ENCODE results near the gene IDH3A.
"Not testable (repeated sequence)": the region's sequence is repeated elsewhere in the genome, so short reads cannot be mapped to it uniquely, and the experiment has no call there.

The IDH3A gene

DNA sequence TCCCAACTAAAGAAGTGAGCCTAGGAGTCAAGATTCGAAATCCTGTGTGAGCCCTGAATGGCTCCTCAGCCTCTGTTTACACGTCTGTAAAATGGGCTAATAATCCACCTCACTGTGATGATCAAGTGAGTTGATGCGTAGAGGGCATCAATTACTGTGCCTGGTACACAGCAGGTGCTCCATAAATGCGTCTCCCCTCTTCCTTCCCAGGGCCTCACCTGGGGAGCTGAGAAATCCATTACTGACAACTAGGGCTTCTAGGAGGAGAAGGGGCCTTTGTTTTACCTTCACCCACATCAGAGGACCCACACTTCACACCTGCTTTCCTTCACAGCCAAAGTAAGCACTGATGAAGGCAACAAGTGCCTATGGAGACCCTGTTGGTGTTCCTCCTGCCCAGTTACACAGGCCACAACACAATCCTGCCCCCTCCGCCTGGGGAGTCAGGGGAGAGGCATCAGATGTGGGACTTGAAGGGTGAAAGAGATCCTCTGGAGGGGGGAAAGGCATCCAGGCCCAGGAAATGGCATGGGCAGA, 19.3 kb upstream of the IDH3A start:
- no peak for DNase-seq

DNA sequence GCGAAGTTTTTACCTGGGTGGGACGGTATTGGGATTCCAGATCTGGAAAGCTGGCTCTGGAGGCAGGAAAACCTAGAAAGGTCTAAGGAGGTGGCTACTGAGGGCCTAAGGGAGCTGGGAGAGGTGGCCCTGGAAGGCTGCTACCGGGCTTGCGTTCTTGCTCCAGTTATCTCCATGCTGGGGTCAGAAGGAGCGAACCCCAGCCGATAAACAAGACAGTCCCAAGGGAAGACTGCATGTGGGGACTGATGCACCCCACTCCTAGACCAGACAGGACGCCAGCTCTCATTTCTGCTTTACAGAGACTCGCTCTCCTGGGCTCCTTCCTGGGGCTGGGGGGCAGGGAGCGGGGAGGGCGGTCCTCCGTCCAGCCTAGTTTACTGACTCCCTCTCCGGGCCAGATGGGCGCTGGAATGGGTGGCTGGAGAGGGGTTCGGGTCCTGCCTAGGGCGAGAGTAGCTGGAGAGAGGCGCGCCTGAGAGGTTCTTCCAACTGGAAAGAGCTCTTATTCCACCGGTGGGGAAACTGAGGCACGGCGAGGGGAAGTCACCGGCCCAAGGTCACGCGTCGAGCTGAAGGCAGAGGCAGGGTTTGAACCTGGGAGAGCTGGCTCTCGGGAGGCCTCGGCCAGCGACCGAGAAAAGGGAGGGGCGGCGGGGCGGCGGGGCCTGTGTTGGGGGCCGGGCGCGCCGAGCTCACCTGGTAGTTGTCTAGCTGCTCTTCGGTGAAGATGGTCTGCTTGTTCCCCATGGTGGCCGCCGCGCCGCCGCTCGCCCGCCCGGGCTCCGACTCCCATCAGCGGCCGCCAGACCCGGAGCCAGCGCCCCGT, 18.5 kb upstream of the IDH3A start:
- DNase-seq: peak; percentile 15

DNA sequence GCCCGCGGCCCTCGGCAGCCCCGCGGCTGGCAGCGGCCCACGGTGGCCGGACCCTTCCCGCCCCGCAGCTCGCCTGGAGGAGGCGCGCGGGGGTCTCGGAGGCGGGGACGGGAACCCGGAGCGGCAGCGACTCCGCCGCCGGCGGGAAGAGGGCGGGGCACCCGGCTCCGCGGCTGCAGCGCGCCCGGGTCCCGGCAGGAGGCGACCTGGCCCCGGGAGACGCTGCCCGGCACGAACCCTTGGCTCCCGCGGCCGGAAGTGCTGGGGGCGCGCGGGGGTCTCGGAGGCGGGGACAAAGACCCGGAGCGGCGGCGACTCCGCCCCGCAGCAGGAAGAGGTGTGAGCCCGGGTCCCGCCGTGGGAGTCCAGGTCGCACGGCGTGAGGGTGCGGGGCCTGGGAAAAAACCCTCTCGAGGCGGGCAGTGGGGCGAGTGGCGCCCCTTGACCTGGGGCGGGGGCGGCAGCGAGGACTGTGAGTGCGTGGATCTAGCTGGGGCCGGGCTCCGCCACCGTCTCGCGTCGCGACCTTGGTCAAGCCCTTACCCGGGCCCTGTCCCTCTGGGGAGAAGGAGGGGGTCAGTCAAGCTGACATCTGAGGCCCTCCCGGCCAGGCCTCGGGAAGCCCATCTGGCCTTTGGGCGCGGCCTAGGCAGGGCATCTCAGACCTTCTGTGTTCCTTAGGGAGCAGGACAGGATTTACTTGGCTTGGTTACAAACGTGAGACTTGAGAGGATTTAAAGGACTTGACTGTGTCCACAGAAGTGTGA, 17.7 kb upstream of the IDH3A start, which contains the start of gene CIB2:
TSS of gene CIB2 (minus strand) at position 151 of the 767 bp plus-strand sequence. CDS start 230 bp downstream, outside the sequence.
- peak; percentile 62 for DNase-seq

DNA sequence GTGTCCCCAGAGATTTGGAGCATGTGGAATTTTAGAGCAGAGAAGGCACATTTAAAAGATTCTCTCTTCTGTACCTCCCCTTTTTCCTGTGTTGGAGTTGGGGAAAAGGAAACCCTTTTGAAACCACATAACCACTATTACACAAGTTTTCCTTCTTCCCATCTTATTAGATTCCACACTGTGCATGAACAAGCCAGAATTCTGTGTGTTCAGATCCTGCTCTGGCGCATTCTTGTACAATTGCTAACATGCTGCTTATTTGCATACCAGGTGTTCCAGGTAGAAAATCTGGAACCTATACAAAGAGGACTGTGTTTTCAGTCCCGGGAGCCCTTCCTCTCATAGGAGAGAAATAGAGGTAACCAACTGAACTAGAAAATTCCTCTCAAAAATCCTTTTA, 15.4 kb upstream of the IDH3A start:
- no peak for DNase-seq

DNA sequence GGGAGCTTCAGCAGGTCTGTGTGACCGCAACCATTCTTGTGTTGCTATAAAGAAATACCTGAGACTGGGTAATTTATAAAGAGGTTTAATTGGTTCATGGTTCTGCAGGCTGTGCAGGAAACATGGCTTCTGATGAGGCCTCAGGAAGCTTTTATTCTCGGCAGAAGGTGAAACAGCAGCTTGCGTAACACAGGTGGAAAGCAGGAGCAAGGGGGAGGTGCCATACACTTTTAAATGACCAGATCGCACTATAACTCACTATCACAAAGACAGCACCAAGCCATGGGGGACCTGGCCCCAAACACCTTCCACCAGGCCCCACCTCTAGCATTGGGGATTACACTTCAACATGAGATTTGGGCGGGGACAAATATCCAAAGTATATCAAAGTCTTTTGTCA, 9.6 kb upstream of the IDH3A start:
- no peak for DNase-seq

DNA sequence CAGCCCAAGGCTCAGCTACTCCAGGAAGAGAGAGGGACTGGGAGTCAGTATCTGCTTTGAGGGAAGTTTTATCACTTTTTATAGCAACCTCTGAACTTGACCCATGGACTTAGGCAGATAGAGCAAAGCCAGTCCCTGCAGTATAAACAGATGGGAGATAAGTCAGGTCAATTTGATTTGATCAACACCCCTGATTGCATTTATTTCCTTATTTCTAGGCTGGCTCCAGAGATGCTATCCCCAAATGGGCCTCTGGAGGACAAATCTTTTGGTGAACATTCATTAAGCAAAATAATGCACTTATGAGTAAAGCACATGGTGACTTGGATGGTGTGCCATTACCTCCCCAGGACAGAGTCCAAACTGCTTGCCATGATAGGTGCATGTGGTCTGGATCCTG, 8.9 kb upstream of the IDH3A start:
- no peak for DNase-seq

DNA sequence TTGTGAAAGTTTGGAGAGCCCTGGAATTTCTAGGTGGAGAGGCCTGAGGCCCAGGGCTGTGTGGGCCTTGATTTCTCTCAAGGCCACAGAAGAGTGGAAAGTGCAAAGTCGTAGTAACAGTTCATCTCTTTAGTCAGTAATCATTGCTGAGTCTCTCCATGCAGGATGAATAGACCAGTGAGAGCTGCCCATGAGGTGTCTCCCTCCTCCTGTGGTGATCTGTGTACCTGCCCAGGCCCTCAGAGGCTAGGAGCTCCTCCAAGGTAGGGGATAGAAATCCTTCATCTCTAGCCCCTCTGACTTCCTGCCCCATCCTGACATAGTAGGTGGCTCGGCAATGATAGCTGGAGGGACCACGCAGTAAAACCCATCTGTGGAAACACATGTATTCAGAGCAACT, 6.8 kb upstream of the IDH3A start:
- DNase-seq: no peak

DNA sequence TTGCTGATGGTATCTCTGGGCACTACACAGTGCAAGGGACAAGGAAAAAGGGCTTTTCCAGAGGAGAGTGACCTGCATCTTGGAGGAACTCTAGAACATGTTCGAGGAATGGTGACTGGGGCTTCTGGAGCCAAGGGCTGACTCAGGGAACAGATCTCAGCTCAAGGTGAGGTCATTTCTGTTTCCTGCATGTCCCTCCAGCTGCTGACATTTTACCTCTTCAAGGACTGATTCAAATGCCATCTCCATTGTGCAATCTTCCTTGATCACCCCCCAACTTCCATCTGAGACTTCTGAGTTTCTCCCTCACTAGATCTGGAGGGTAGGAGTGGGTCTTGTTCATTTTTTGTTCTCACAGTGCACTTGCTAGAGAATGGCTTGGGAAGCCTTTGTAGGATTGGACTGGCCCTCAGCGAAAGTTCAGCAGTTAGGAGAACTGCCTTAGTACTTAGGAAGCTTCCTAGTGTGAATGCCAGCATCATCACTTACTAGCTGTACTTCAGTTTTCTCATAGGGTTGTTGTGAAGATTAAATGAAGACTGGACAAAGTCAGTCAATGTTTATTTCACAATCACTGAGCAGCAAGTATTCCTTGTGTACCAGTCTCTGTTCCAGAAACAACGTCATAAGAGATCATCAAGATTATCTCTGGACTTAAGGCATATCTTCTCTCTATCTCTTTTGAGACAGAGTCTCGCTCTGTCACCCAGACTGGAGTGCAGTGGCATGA, 2.6 kb upstream of the IDH3A start:
- no peak for DNase-seq

DNA sequence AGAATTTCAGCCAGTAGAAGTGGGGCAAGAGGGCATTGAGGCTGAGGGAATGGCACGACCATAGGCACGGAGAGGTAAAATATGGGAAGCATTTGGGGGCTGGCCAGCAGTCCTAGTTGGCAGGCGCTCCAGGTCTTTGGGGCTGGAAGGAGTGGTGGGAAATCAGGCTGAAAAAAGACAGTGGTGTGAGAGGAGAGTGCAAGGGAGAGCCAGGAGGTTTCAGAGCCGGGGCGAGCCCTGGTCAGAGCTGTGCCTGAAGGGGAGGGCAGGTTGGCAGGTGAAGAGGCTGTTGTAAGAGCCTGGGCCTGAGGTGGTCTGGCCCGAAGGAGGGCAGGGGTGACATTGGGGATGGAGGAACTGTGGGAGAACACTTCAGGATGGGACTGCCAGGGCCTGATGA, 1.6 kb upstream of the IDH3A start:
- DNase-seq: no peak

DNA sequence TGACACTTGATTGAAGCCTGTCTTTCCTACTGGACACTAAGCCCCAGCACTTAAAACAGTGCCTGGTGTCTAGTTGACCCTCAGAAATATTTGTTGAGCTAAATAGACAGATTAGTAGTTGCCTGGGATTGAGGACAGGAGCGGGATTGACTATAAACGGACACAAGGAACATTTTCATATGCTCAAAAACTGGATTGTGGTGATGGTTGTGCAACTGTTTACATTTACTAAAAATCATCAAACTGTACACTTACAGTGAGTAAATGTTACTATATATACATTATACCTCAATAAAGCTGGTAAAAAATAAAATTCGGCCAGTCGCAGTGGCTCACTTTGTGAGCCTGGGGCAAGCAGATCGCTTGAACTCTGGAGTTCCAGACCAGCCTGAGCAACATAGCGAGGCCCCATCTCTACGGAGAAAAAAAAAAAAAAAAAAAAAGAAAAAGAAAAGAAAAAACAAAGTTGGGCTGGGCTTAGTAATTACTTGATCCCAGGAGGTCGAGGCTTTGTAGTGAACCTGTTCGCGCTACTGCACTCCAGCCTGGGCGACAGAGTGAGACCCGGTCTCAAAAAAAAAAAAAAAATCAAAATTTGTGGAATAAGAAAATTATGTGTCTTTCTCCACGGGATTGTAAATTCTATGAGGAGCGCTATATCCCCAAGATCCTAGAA, 632 bp upstream of the IDH3A start:
- no peak for DNase-seq

DNA sequence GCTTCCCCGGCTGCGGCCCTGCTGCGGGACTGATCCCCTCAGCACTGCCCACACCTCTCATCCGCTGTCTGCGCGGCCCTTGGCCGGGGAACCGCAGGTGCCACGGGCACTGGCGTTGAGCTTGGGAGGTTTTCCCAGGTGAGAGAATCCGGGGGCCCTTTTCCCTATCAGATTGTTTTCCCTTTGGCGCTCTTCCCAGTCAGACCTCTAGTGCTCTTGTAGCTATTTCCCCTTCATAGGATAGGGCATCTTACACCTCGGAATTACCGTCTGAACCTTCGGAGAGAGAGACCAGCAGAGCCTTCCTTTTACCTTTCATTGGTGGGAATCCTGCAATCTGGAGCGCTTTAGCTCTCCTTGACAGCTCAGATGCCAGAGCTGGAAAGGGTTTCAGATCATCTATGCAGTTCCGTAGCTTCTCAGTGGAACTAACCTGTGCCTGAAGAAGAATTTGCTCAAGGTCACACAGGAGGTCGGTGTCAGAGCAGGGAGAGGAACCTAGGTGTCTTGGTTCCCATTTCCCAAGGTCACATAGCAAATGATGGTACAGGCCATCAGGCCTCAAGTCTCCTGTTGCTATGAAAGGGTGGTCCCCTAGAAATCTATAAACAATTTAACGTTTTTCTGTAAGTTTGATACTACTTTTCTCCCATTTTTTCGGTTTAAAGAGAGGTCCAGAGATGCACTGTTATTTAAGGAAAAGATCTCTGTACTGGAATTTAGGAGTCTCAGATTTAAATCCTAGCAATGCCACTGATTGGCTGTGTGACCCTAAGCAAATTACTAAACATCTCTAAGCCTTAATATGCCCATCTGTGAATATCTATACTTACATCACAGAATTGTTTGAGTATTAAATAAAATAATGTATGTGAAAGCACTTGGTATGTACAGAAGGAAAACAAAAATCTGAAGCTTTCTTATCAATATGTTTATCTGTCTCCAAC, 916 bp downstream of the IDH3A start:
- DNase-seq: no peak

DNA sequence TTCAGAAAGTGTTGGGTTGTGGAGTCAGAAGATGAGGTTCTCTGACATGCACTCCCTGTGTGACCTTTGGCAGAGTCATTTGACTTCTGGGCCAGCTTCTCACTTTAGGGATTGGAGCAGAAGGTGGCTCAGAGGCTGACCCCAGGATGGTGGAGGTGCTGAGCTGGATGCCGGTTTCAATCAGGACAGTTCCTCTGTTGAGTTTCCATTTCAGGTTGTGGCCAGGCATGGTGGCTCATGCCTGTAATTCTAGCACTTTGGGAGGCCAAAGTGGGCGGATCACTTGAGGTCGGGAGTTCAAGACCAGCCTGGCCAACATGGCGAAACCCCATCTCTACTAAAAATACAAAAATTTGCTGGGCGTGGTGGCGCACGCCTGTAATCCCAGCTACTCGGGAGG, 1.9 kb downstream of the IDH3A start:
- not testable (repeated sequence) for DNase-seq

DNA sequence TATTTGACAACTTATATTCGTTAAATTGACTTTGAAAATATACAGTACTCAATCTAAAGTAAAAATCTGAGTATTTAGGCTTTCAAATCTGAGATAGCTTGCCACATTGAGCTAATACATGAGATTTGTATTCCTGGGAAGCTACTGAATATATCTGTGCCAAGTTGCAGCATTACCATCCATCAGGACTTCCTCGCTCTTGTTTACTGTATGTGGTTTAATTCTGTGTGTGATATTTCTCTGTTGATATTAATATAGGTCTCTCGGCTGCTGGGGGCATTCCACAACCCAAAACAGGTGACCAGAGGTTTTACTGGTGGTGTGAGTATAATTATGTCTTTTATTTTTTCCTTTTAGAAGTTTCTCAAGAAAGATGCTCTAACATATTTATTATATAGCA, 5.8 kb downstream of the IDH3A start:
- DNase-seq: no peak

DNA sequence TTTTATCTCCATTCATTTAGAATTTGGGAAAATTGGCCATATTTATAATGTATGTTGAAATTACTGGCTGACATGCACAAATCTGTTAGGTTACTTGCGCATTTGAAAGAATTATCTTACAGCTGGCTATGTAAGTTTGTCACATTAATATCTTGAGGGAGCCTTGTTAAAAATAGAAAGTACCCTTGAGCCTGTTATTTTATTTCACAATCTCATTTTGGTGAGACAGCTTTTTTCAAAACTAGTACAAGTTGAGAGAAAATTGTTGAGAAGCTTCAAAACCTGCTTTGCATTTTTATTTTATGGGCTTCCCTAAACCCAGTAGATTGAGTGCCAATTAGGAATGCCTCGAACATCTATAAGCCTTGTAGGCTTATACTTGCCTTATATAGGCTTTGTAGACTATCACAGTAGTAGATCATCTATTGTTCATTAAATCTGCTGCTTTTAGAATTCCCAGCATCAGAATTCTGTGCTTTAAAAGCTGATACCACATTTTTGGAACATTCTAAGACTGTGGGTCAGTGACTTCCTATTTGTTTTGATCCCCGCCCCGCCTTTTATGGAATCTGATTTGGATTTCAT, 6.3 kb downstream of the IDH3A start:
- no peak for DNase-seq

DNA sequence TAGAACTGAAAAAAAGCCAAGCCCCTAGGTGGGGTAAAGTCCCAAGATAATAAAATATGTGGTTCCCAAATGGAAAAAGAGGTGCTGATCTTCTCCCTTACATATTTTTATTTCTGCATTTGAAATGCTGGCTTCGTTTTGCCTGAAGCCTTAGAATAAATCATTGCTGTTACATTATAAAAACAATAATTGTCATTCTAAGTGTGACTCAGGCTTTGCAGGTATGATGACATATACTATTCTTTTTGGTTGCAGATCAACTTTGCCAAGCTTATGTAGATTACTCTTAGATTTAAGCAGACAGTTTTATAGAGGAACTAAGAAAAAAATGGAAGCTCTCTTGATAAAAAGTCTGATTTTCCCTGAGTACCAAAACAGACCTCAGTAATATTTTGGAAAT, 7.5 kb downstream of the IDH3A start:
- DNase-seq: no peak

DNA sequence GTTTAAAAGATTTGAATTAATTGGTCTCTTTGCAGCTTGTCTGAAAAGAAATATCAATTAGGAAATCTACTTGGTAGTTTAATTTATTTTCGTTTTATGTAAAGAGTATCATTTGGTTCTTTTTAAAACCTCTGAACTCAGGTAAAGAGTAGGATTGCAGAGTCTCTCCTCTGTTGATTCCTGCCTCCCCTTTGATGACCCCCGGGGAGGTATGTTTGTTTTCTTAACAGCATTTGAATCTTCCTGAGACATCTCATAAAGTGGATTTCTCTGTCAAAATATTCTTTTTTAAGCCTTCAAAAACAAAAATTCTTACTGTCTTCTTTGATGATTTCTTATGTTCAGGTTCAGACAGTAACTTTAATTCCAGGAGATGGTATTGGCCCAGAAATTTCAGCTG, 8.0 kb downstream of the IDH3A start:
- no peak for DNase-seq

DNA sequence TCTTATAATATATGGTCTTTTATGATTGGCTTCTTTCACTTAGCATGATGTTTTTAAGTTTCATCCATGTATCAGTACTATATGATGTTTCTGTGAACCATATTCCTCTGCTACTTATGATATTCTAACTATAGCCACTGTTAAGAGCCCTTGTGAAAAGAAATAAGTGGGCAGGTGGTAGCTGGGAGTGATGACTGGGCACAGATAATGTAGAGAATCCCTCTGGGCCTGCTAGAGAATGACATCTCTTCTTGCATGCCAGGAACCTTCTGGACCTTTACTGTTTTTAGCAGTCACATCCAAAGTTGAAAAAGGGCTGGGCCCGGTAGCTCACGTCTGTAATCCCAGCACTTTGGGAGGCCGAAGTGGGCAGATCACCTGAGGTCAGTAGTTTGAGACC, 10.2 kb downstream of the IDH3A start:
- no peak for DNase-seq

DNA sequence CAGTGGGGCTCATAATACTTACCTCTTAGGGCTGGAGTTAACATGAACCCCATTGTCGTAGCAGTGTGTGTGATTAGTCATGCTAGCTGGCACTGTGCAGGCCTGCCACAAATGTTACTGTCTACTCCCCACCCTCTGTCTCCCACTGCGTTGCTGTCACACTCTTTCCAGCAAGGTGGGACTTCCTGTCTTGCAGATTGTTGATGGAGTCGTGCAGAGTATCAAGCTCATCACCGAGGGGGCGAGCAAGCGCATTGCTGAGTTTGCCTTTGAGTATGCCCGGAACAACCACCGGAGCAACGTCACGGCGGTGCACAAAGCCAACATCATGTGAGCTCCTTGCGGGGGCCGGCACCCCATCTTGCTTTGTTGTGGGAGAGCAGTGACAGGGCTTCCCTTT, 12.9 kb downstream of the IDH3A start:
- no peak for DNase-seq

DNA sequence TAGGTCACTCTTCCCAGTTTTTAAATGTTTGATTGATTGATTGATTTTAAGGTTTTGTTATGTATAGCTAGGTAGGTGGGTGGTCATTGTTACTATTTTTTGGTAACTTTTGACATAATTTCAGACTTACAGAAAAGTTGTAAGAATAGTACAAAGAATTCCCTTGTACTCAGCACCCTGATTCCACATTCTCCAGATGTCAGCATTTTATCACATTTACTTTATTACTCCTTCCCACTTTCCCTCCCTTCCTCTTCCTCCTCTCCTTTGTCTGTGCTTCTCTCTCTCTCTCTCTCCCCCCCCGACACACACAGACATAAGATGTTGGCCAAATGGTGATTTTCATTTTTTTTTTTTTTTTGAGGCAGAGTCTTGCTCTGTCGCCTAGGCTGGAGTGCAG, 14.8 kb downstream of the IDH3A start:
- DNase-seq: no peak

DNA sequence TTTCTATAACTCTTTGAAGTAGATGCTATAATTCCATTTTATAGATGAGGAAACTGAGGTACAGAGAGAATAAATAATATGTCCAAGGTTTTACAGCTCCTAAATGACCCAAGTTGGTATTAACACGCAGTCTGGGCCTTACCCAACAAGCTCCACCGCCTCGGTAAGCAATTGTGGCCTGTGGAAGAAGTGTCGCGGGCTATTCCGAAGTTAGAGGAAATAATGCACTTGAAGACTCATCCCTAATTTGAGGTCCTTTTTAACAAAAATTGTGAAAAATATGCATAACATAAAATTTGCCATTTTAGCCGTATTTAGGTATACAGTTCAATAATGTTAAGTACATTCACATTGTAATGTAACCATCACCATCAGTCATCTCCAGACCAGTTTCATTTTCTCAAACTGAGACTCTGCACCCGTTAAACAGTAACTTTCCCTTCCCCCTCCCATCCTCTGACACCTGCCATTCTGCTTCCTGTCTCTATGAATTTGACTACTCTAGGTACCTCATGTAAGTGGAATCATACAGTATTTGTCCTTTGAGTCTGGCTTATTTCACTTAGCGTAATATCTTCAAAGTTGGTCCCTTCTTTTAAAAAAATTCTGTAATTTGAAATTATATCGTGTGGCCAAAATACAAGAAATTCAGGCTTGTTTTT, 18.2 kb downstream of the IDH3A start:
- peak; percentile 41 for DNase-seq

DNA sequence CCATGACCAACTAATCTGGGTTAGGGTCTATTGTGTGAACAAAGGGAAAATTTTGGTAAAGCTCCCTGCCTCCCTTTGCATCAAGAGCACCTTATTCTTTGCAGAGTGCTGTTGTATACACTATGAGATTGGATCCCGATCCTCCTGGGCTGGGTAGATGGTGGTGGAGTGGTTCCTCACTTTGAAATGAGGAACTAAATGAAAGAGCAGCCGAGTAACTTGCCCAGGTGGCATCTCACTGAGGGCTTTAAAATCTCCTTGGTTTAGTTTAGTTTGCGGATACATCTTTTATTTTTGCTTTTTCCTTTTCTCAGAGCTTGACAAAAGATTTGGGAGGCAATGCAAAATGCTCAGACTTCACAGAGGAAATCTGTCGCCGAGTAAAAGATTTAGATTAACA, 19.4 kb downstream of the IDH3A start:
- DNase-seq: no peak

Data from CD4-positive, alpha-beta T cell treated with Interleukin-4 for 4 hours (primary cell).